ENCODE data around the gene MLANA.

The MLANA gene

GRCh38 chr9:5908918-5909317, 18.2 kb downstream of the MLANA start:
- DNase-seq: no peak

- no peak for DNase-seq
These were observed 19.3 kb downstream of the MLANA start for GRCh38 chr9:5909976-5910375.

- no peak for DNase-seq
These were observed 19.8 kb downstream of the MLANA start for GRCh38 chr9:5910413-5911057.

- no peak for DNase-seq
These were observed 24.7 kb downstream of the MLANA start for GRCh38 chr9:5915438-5915837.

GRCh38 chr9:5917273-5917672, 26.6 kb downstream of the MLANA start:
- no peak for DNase-seq

GRCh38 chr9:5917888-5918287, 27.2 kb downstream of the MLANA start:
- no peak for DNase-seq

GRCh38 chr9:5918460-5918859, 27.8 kb downstream of the MLANA start:
- no peak for DNase-seq

- DNase-seq: no peak
These were observed 30.2 kb downstream of the MLANA start for GRCh38 chr9:5920860-5921328.

- no peak for DNase-seq
These were observed 31.5 kb downstream of the MLANA start for GRCh38 chr9:5922192-5922591.

- no peak for DNase-seq
These were observed 41.0 kb downstream of the MLANA start for GRCh38 chr9:5931657-5932056.

GRCh38 chr9:5938449-5938848, 47.8 kb downstream of the MLANA start:
- DNase-seq: no peak

GRCh38 chr9:5939530-5939929, 48.8 kb downstream of the MLANA start:
- no peak for DNase-seq

- no peak for DNase-seq
These were observed 50.5 kb downstream of the MLANA start for GRCh38 chr9:5941214-5941613.

GRCh38 chr9:5945112-5945511, 54.4 kb downstream of the MLANA start:
- no peak for DNase-seq

- no peak for DNase-seq
These were observed 57.2 kb downstream of the MLANA start for GRCh38 chr9:5947912-5948311.

- peak; percentile 42 to 57 (median 51) for DNase-seq
These were observed 58.5 kb downstream of the MLANA start for GRCh38 chr9:5949103-5949699.

- DNase-seq: no peak
These were observed 59.6 kb downstream of the MLANA start for GRCh38 chr9:5950261-5950660.

- DNase-seq: no peak
These were observed 61.1 kb downstream of the MLANA start for GRCh38 chr9:5951686-5952211.

GRCh38 chr9:5953743-5954707, 63.3 kb downstream of the MLANA start:
- DNase-seq: no peak

GRCh38 chr9:5957166-5957565, 66.5 kb downstream of the MLANA start:
- no peak for DNase-seq

GRCh38 chr9:5958273-5958672, 67.6 kb downstream of the MLANA start:
- DNase-seq: no peak
